HepG2 (cell line): ENCODE measurements around the gene DUSP16. TPM values are rescaled to one million over a fixed set of nuclear protein-coding genes. Genes with fewer than 3 reads are reported as not detected.
A peak's percentile ranks its signal among the peaks of the same experiment; 100 is the strongest.

Experiments used
- CHD2 ChIP-seq: IDR thresholded peaks from 2 replicates; pipeline ENCODE4 v1.6.1; 2011; ENCODE audit warnings: low read depth, low read length, improper control_type of control experiment
- CTCF ChIP-seq: sonication (generic); formaldehyde crosslinking; IDR thresholded peaks from 2 replicates; pipeline ENCODE4 v1.5.0; 2020; ENCODE audit warnings: mild to moderate bottlenecking, missing genetic modification reagents, moderate library complexity
- ELK4 ChIP-seq: sonication (generic); formaldehyde crosslinking; IDR thresholded peaks from 2 replicates; pipeline ENCODE4 v1.9.0; 2021; ENCODE audit warnings: missing genetic modification reagents, borderline replicate concordance
- GTF3A ChIP-seq: sonication (generic); formaldehyde crosslinking; conservative IDR thresholded peaks from 2 replicates; pipeline ENCODE4 v1.4.0; 2020; ENCODE audit warnings: mild to moderate bottlenecking, missing genetic modification reagents
- HNRNPUL1 ChIP-seq: fragments of 200-400 bp; formaldehyde crosslinking; IDR thresholded peaks from 2 replicates; pipeline ENCODE4 v1.6.1; 2017; ENCODE audit warnings: low read depth, mild to moderate bottlenecking, low read length, moderate library complexity
- RCOR2 ChIP-seq: IDR thresholded peaks from 2 replicates; pipeline ENCODE4 v1.6.1; 2016; ENCODE audit warnings: missing biosample characterization, missing genetic modification reagents
- SMAD1 ChIP-seq: sonication (generic); formaldehyde crosslinking; IDR thresholded peaks from 2 replicates; pipeline ENCODE4 v1.4.0; 2020; ENCODE audit warnings: missing genetic modification reagents, low read depth, mild to moderate bottlenecking, borderline replicate concordance
- SRSF1 ChIP-seq: fragments of 200-400 bp; formaldehyde crosslinking; optimal IDR thresholded peaks from 2 replicates; pipeline ENCODE3; 2017; ENCODE audit warnings: mild to moderate bottlenecking, low read depth, low read length, moderate library complexity
- TRIM24 ChIP-seq: sonication (generic); formaldehyde crosslinking; IDR thresholded peaks from 2 replicates; pipeline ENCODE4 v1.8.0; 2022; ENCODE audit warnings: mild to moderate bottlenecking, missing genetic modification reagents
- ZMYM2 ChIP-seq: sonication (generic); formaldehyde crosslinking; IDR thresholded peaks from 2 replicates; pipeline ENCODE4 v1.8.0; 2022; ENCODE audit warnings: mild to moderate bottlenecking, missing genetic modification reagents
- ZNF225 ChIP-seq: sonication (generic); formaldehyde crosslinking; IDR thresholded peaks from 2 replicates; pipeline ENCODE4 v1.4.0; 2020; ENCODE audit warnings: mild to moderate bottlenecking, missing genetic modification reagents
- ZNF251 ChIP-seq: sonication (generic); formaldehyde crosslinking; IDR thresholded peaks from 2 replicates; pipeline ENCODE4 v1.9.0; 2021; ENCODE audit warnings: mild to moderate bottlenecking, missing genetic modification reagents
- ZNF275 ChIP-seq: sonication (generic); formaldehyde crosslinking; IDR thresholded peaks from 2 replicates; pipeline ENCODE4 v1.8.0; 2022; ENCODE audit warnings: missing genetic modification reagents, mild to moderate bottlenecking, inconsistent platforms, borderline replicate concordance
- ZNF281 ChIP-seq: sonication (generic); formaldehyde crosslinking; IDR thresholded peaks from 2 replicates; pipeline ENCODE4 v1.4.0; 2020; ENCODE audit warnings: missing genetic modification reagents, borderline replicate concordance
- polyA plus RNA-seq, 8 experiments: library from polyadenylated mRNA; depleted of rRNA in 3 of 8; stranded (reverse) in 7 of 8; unstranded in 1 of 8; fragments of >200 nt; fragmentation: Illumina TruSeq in 4 of 8; extraction: Trizol in 4 of 8; gene quantifications; 2 replicates each; pipeline versions ENCODE4 v1.2.1 to v1.2.3, GENCODE V29; 2011 to 2016; ENCODE audit warnings: low read depth in 4 of 8, missing spikeins in 1 of 8, mixed read lengths in 1 of 8; ENCODE audit not compliant: insufficient read depth in 1 of 8
- total RNA-seq, 5 experiments: library from RNA; depleted of rRNA; stranded (reverse); fragments of >200 nt; fragmentation: Illumina TruSeq; extraction: Trizol; gene quantifications; 2 replicates each; pipeline ENCODE4 v1.2.3, GENCODE V29; 2016; ENCODE audit warnings: low read depth in 1 of 5
- TF ChIP-seq, protein P1 (sequence below): sonication (generic); formaldehyde crosslinking; IDR thresholded peaks from 2 replicates; pipeline ENCODE4 v1.5.1; 2020; ENCODE audit warnings: missing genetic modification reagents, mild to moderate bottlenecking, borderline replicate concordance
- TF ChIP-seq, protein P2 (sequence below): sonication (generic); formaldehyde crosslinking; IDR thresholded peaks from 2 replicates; pipeline ENCODE4 v1.9.0; 2022; ENCODE audit warnings: low read depth, missing genetic modification reagents

Gene DUSP16
- total and polyA plus RNA-seq, 2 of the 13 experiments (the other 11 are each of a cell fraction or from before 2014, with no cell fraction given), result 45.7 to 46.6 TPM

DNA sequence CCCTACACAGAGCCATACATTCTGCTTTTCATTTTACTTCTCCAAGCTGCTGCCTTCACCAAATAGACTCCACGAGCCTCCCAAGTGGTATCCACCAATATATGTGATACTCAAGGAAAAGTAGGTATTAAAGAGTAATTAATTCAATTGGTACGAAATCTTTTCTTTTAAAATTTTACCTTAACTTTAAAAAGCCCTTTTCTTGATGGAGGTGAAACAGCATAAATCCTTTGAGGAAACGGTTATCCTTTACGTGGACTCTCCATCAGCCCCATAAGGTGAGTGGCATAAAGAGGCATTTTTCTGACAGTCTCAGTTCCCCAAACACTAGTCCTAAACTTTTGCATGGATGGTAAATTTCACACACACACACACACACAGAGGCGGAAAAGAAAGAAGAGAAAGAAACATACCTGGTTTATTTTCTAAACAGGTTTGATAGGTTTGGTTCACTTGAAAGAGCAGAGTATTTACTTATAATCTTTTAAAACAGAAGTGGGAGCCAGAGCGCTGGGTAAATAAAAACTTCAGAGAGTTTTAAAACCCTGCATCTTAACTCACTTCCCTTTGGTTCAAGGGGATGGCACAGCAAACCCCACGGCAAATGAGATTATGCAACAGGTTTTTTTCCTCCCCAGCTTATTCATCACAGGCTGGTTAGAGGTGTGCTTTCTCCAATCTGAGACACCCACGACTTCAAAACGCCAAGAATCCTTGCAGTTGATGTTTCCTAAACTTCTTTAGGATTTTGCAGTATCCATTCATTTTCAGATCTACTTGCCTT is 1.9 kb downstream of the DUSP16 start (continued):
- TF ChIP-seq ZNF251 (CRISPR knock-in tag) (no peak), ZNF281 (no peak), CTCF (CRISPR knock-in tag) (no peak), ELK4 (CRISPR knock-in tag) (no peak), SRSF1 (no peak), CHD2 (no peak), GTF3A (CRISPR knock-in tag) (no peak), ZNF225 (CRISPR knock-in tag) (no peak), ZMYM2 (CRISPR knock-in tag) (no peak), RCOR2 (peak; percentile 65; the same call in 1 of the 2 replicates), SMAD1 (CRISPR knock-in tag) (no peak), ZNF275 (CRISPR knock-in tag) (no peak), HNRNPUL1 (no peak), TRIM24 (CRISPR knock-in tag) (no peak)
- TF ChIP-seq, protein P1, sequence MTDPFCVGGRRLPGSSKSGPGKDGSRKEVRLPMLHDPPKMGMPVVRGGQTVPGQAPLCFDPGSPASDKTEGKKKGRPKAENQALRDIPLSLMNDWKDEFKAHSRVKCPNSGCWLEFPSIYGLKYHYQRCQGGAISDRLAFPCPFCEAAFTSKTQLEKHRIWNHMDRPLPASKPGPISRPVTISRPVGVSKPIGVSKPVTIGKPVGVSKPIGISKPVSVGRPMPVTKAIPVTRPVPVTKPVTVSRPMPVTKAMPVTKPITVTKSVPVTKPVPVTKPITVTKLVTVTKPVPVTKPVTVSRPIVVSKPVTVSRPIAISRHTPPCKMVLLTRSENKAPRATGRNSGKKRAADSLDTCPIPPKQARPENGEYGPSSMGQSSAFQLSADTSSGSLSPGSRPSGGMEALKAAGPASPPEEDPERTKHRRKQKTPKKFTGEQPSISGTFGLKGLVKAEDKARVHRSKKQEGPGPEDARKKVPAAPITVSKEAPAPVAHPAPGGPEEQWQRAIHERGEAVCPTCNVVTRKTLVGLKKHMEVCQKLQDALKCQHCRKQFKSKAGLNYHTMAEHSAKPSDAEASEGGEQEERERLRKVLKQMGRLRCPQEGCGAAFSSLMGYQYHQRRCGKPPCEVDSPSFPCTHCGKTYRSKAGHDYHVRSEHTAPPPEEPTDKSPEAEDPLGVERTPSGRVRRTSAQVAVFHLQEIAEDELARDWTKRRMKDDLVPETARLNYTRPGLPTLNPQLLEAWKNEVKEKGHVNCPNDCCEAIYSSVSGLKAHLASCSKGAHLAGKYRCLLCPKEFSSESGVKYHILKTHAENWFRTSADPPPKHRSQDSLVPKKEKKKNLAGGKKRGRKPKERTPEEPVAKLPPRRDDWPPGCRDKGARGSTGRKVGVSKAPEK (CRISPR knock-in tag), result no peak
- TF ChIP-seq, protein P2, sequence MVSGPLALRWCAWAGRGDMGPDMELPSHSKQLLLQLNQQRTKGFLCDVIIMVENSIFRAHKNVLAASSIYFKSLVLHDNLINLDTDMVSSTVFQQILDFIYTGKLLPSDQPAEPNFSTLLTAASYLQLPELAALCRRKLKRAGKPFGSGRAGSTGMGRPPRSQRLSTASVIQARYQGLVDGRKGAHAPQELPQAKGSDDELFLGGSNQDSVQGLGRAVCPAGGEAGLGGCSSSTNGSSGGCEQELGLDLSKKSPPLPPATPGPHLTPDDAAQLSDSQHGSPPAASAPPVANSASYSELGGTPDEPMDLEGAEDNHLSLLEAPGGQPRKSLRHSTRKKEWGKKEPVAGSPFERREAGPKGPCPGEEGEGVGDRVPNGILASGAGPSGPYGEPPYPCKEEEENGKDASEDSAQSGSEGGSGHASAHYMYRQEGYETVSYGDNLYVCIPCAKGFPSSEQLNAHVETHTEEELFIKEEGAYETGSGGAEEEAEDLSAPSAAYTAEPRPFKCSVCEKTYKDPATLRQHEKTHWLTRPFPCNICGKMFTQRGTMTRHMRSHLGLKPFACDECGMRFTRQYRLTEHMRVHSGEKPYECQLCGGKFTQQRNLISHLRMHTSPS (CRISPR knock-in tag), result no peak
